ENCODE measurements around the gene CHADL.

The CHADL gene

DNA sequence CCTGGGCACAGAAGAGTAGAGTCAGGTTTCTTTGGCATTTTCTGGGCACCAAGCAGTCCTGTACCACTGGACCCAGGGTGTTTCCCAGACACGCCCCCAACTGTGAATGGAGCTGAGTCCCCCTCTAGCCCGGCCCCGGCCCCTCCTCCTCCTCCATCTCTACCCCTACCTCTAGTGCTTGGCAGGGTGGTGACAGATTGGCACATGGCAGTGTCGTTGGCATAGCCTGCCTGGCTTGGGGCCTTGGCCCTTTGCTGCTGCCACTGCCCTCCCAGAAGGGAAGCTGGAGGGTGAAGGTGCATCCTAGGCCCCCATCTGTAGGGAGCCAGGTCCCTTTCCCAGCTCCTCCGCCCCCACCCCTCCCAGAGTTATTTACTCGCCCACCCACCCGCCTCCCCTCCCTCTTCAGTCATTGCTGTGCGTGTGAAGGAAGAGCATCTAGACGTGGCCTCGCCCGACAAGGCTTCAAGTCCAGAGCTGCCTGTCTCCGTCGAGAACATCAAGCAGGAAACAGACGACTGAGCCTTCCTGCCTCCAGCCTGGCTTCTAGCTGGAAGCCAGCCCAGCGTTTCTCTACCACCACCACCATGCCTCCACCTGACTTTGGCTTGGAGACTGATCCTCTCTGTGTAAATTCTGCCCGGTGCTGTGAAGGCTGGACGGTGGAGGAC lies 10.9 kb downstream of the CHADL start:
- no peak for DNase-seq

DNA sequence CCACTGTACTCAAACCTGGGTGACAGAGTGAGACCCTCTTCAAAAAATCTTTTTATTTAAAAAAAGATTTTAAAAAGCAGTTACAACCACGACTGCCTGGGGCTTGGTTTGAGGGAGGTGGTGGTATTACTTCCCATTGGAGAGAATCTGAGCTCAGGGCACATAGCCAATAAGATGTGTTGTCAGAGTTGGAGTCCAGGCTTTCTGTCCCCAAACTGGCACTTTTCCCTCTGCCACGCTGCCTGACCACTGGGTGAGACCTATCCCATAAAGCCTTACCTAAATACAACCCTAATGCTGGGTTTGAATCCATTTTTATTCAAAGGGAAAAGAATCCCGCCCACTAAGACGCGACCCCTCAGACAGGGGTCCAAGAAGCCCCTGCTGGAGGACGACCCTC lies 11.5 kb downstream of the CHADL start:
- no peak for DNase-seq

DNA sequence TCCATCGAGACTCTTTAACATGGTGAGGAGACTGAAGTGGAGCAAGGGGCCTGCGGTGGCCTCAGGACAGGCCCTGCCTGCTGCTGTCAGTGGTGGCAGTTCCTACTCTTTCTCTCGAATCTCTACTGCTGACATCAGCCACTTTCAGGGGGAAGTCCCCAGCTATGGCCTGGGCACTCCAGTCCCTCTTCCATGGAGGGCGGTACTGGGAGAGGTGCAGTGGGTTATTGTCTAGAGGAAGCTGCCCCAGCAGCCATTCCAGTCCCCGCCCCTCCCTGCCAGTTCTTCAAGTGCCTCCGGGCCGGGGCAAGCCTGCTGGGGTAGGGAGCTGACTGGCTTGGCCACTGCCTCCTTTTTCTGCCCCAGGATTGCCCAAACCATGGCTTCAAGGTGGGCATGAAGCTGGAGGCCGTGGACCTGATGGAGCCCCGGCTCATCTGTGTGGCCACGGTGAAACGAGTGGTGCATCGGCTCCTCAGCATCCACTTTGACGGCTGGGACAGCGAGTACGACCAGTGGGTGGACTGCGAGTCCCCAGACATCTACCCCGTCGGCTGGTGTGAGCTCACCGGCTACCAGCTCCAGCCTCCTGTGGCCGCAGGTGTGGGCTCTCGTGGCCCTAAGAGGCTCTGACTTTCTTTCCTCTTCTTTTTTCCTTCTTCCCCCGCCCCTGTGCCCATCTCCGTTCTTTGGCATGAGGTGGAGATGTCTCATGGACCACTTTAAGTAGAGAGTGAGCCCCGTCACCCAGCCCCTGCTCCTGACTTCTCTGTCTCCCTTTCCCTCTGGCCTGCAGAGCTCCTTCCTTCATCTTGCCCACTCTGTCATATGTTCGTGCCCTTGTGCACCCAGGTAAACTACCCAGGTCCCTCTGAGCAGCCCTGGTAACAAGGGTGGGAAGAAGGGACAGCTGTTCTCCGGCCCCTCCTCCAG lies 13.7 kb downstream of the CHADL start:
- no peak for DNase-seq

DNA sequence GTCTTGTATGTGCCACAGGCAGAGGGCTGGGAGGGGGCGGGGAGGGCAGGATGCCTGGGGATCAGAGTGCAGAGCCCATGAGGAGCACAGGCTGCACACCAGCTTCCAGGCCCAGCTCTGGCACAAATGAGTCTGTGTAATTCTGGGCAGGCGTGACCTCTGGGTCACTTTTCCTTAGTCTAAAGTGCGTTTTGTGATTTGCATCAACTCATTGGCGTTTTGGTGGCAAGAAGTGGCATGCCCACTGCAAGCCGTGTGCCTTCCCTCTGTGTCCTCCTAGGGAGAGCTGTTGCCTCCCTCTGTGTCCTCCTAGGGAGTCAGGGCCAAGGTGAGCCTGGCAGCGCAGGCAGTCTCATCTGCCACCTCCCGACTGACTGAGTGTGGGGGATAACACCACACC lies 17.2 kb downstream of the CHADL start:
- DNase-seq: no peak

DNA sequence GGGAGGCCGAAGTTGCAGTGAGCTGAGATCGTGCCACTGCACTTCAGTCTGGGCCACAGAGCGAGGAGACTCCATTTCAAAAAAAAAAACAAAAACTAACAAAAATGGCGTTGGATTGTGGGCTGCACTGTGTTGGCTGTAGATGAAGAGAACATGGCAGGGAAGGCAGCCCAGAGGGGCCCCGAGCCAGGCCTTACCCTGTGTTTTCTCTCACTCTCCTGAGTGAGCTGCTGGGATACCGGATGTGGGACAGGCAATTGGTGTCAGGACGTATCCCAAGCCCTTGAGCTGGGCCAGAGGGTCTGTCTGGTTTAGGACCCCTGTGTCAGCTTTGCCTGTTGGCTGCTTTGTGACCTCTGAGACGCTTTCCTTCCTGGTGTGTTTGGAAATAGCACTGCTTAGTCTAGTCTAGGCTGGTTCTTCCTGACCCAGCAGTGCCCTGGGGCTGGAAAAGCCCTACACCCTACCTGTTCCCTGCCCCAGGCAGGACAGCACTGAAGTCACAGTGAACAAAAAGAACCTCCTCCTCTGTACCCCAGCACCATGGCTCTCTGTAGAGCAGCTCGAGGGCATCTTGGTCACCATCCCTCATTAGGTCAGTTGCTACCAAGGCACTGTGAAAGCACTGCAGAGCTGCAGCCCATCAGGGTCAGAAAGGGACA lies 17.8 kb downstream of the CHADL start:
- DNase-seq: no peak

DNA sequence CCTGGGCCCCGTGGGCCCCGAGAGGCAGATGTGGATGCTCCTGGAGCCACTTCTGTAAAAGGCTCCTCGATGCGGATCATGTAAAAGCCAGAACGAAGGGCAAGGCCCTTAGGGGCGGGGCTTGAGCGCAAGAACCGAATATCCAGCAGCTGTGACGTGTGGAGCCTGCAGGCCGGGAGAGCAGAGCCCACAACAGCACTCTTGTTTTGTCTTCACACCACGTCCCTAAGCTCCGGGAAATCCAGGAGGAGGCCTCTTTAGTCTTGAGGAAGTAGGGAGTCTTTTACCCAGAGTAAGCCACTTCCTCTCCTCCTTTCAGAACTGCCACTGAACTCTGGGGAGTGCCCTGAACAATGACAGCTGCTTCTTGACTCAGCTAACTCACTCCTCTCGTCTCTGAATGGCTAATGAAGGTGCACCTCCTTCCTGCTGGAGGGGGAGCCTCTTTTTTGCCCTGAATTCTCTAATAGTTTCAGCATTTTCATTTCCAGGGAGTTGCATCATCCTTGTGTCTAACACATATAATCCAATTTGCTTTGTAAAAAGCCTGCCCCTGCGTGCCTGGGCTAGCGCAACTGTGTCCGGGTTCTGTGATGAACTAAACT lies 23.1 kb downstream of the CHADL start:
- DNase-seq: peak; percentile 61

DNA sequence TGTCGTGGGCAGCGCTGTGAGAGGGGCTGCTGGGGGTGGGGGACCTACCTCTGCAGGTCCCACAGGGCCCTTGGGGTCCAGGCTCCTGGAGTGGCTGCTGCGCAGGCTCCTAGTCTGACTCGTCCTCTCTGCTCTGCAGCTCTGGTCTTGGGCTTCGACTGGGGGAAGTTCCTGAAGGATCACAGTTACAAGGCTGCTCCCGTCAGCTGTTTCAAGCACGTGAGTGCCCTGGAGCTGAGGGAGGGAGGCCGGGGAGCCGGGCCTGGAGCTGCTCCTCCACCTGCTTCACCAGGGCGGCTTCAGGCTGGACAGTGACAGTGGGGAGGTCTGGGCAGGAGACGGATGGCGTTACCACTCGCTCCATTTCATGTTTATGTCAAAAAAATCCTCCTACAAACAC lies 23.7 kb downstream of the CHADL start:
- DNase-seq: no peak

DNA sequence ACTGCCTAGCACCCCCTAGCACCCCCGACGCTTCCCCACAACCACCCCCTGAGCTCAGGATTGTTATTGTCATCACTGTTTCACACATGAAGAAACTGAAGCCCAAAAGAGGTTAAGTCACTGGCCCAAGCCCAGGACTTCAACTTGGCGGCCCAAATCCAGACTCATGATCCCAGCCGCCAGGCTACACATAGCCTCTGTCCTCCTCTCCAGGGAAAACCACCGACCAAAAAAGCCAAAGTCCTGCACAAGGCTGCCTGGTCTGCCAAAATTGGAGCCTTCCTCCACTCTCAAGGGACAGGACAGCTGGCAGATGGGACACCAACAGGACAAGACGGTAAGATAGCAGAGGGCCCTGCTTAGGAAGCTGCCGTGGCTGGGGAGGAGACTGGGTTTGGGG lies 24.8 kb downstream of the CHADL start:
- DNase-seq: no peak

DNA sequence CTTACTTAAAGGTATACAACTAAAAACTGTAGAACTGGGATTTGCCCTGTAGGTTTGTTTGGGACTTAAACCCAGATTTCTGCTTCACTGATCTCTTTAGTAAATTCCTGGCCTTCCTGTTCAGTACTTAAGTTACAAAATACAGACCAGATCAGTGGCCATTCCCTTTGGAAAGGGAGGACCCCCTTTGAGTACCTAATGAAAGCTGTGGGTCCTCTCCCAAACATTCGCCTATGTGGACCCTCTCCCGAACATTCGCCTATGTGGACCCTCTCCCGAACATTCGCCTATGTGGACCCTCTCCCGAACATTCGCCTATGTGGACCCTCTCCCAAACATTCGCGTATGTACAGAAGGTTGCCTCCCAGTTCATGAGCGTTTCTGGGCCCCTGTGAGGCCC lies 25.3 kb downstream of the CHADL start:
- no peak for DNase-seq

DNA sequence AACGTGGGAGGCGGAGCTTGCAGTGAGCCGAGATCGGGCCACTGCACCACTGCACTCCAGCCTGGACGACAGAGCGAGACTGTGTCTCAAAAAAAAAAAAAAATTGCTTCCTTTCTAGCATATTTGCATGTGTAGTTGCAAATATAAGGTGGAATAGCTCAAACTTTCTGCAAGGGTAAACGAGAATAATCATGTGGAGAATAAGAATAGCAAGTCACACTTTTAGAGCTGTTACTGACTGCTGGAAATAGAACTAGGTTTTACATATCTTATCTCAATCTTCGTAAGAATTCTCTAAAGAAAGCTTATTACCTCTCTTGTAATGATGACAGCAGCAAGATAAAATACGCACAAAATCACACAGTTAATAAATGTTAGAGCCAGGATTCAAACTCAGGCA lies 34.0 kb downstream of the CHADL start:
- DNase-seq: no peak

DNA sequence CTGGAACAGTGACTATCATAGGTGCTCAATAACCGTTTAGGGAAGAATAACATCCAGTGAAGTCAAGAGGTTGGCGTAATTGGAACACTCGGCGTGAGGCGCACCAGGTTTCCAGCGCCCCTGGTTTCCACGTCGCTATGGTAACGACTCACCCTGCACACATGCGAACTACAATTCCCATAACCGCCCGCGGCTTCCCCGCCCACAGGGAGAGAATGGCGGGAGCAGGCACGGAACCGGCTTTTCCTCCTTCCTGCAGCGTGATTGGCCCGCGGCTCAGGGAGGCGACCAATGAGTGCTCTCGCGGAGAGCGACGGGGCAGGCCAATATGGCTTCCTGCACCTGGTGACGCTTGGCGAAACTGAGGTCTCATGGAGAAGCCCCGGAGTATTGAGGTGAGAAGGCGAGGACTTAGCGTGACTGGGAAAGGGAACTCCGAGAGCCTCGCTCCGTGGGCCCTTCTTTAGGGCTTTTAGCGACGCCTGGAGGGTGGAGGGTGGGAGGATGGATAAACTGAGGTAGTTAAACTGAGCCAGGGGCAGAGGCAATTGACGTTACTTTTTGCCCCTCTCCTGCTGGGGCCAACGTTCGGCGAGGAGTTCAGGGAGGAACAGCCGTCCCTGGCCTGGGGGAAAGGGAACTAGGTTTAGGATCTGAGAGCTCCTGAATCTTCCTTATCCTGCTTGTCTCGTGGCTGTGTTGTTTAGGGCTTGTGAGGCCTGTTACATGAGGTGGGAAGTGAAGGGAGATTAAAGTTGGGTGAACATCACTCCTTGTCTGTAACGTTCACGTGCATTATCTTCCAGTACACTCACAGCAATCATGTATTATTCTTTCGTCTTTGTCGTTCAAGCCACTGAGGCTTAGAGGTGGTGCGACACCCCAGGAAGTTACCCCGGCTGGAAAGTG lies 35.5 kb downstream of the CHADL start, which contains the start of gene L3MBTL2:
TSS of gene L3MBTL2 (plus strand) at position 321 of the 909 bp plus-strand sequence. CDS start at position 372, 51 bp downstream.
- DNase-seq: peak; percentile 99

DNA sequence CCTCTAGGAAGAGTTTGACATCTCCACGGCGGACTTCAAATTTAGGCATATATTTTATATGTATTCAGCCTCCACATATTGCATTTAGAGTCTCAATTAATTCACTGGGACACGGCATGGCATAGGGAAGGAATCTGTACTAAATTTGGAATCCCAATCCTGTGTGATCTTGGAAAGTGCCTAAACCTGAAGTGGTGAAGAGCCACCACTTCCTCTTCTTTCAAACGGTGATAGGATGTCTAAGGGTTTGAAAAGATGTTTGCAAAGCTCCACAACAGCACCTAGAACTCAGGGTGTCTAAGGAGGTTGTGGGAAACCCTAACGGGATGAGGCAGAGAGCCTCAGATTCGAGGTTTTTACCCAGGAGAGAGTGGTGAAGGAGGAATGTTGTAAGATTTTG lies 36.7 kb downstream of the CHADL start:
- no peak for DNase-seq

DNA sequence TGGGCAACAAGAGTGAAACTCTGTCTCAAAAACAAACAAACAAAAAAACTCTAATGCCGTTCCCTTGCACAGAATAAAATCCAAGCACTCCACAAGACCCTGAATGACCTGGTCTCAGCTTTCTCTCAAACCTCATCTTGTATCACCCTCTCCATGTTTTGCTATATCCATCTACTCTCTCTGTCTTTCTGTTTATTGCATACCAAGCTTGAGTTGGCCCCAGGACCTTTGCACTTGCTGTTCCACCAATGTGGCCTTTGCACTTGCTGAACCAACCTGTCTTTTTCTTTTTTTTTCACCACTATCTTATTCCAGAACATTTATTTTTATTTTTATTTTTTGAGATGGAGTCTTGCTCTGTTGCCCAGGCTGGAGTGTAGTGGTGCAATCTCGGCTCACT lies 37.6 kb downstream of the CHADL start:
- DNase-seq: no peak

DNA sequence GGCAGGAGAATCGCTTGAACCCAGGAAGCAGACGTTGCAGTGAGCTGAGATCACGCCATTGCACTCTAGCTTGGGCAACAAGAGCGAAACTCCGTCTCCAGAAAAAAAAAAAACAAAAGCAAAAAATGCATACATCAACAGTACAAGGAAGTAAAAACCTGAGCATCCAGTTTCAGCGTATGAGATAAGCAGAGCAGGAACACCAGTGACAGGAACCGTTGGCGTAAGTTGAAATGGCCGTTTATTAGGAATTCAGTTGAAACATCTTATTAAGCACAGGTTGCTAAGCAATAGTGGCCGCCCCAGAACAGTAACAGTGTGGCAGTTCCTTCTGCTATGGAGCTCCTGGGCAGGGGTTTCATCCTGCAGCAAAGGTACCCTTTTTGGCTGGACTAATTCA lies 39.6 kb downstream of the CHADL start:
- DNase-seq: no peak

DNA sequence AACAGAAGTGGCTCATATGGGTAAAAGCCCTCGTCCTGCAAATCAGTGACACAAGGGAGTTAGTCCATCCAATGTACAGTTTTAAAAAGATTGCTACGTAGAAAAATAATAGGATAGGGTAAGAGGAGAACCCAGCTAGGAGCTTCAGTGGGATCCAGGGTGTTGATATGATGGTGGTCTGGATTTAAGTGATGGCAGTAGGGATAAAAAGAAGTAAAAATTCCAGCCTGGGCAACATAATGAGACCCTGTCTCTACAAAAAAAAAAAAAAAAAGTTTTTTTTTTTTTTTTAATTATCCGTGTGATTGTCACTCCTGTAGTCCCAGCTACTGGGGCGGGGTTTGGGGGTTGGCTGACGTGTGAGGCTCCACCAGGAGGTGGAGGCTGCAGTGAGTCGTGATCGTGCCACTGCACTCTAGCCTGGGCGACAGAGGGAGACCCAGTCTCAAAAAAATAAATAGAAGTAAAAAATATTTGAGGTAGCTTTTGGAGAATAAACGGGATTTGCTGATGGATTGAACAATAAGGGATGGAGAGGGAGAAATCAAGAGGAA lies 42.6 kb downstream of the CHADL start:
- no peak for DNase-seq

DNA sequence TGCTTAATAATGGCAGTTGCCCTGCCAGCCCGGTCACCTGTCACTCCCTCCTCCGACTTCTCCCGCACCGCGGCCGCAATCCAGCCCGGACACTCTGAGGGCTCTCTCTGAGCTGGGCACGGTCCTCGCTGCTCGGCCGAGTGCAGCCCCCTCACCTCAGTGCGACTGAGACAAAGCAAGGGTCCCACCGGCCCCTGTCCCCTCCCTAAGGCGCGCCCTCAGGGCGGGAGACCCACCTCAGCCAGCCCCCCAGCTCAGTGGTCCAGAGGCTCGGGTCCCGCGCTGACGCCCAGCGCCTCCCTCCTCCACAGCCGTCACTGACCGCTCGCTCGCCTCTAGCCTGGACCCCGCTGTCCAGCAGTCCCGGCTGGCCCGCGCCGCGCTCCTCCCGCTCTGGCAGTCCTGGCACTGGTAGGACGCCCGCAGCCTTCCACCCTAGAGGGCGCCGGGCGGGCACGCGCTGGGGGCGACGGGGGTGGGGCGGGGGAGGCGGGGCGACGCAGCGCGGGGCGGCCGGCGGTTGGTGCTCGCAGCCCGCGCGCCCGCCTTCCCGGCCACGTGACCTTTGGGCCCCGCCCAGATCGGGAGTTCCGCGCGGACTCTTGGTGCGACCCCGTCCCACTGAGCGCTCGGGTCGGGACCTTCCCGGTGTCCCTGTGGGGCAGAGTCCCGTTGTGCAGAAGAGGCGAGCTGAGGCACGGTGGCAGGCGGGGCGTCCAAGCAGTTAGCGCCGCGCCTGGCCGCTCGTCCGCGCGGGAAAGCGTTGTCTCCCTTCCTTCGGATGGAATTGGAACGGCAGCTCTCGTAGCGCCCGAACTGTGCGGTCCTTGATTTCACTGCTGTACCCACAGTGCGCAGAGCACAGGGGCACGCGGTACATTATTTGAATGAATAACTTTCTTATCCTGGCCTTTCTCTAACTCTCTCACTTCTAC lies 43.4 kb downstream of the CHADL start:
- peak; percentile 87 for DNase-seq

DNA sequence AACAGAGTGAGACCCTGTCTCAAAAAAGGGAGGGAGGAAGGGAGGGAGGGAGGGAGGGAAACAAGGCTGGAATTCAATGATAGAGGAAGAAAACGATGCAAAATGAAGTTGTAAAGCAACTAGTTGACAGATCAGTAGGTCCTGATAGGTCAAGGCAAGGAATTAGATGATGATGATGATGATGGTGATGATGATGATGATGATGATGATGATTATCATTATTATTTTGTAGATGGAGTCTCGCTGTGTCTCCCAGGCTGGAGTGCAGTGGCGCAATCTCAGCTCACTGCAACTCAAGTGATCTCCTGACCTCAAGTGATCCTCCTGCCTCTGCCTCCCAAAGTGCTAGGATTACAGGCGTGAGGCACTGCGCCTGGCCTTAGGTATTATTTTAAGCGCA lies 46.9 kb downstream of the CHADL start:
- no peak for DNase-seq

DNA sequence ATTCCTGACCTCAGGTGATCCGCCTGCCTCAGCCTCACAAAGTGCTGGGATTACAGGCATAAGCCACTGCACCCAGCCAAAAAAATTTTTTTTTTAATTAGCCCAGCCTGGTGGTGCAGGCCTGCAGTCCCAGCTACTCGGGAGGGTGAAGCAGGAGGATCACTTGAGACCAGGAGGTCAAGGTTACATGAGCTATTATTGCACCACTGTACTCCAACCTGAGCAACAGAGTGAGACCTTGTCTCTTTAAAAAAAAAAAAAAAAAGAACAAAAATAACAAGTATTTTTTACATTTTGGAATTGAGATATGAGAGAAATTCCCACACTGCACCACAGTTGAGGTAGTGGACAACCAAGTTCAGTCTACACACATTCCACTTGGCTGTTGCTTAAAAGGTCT lies 49.3 kb downstream of the CHADL start:
- no peak for DNase-seq

DNA sequence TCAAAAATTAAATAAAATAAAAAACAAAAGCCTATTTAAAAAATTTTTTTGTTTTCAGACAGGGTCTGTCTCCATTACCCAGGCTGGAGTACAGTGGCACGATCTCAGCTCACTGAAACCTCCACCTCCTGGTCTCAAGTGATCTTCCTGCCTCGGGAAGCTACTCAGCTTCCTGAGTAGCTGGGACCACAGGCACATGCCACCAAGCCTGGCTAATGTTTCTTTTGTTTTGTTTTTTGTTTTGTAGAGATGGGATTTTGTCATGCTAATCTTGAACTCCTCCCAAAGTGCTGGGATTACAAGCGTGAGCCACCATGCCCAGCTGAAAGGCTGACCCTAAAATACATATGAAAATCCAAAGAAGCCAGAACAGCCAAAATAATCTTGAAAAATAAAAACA lies 56.1 kb downstream of the CHADL start:
- no peak for DNase-seq

DNA sequence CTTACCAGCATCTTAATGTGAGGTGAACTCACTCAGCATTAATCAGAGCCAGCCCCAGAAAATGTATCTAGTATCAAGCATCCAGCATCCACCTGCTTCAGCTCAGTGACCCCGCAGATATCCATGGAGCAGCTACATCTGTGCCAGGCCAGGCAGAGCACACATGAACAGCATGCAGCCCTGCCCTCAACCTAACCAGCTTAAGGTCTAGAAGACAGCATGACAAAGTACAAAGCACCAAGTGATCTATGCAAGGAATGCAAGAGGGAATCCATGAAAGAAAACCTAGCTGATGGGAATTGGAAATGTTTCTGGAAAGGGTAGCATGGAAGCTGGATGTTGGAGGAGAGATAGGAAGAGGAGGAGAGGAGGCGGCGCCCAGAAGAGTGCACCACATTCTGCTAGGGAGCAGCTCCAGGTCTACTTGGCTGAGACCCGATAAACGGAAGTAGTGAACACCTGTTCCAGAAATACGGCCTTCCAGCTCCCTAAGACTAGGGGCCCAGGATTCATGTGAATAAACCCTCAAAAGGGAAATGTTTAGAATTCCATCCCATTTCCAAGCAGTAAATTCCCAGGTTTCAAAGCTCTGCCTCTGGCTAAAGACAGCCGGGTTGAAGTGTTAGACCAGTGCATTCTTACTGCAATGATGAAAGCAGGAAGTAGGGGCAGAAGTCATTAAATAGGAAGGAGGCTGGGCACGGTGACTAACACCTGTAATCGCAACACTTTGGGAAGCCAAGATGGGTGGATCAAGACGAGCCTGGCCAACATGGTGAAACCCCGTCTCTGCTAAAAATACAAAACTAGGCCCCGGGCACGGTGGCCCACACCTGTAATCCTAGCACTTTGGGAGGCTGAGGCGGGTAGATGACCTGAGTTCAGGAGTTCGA lies 59.1 kb downstream of the CHADL start:
- DNase-seq: no peak
